Transverse colon (tissue), 4 donors: ENCODE data around the gene GAS2L2.

Experiments used
- EP300 ChIP-seq: sonication (generic); formaldehyde crosslinking; IDR thresholded peaks from one replicate; pipeline ENCODE4 v1.6.1; 2017; ENCODE audit warnings: antibody characterized with exemption, low read depth
- POLR2A ChIP-seq: fragments of 450-650 bp; IDR thresholded peaks from one replicate; pipeline ENCODE4 v1.6.1; 2016; ENCODE audit warnings: antibody characterized with exemption, mild to moderate bottlenecking, moderate library complexity
- POLR2AphosphoS5 ChIP-seq, 3 donors: sonication (generic); formaldehyde crosslinking; IDR thresholded peaks; one replicate each; pipeline ENCODE4 v1.6.1; 2016; ENCODE audit warnings: antibody characterized with exemption in 3 of 3
- TF ChIP-seq, protein P1 (sequence below), 5 experiments: fragments of 200-600 bp in 3 of 5; fragments of 450-650 bp in 2 of 5; sonication (generic) in 3 of 5; IDR thresholded peaks; 1 replicate in 2 of 5; 2 replicates in 3 of 5; pipeline ENCODE4 v1.5.1; 2016 to 2017; ENCODE audit warnings: antibody characterized with exemption in 5 of 5, inconsistent platforms in 3 of 5, mild to moderate bottlenecking in 2 of 5, moderate library complexity in 1 of 5

DNA sequence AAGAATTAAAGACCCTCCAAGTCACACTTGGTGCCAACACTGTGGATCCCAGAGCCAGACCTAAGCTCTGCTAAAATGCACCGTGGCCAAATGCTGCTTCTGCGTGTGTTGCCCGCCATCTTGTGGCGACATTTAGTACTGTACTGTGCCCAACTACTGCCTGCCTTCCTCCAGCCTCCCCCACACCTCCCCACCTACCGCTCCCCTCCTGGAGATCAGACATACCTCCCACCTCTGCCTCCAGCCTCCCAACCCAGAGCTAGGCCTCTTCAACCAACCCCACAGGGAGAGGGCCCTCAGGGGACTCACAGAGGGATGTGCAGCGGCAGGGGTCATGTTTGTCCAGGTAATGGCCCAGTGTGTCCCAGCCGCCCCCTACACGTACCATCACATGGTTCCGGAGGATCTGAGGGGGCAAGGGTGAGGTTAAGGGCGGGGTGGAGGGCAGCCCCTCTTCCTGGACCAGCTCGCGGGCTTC is 5.5 kb downstream of the GAS2L2 start:
- TF ChIP-seq POLR2AphosphoS5 (IDR thresholded peaks at IDR 0.05), result no peak
- TF ChIP-seq, protein P1, sequence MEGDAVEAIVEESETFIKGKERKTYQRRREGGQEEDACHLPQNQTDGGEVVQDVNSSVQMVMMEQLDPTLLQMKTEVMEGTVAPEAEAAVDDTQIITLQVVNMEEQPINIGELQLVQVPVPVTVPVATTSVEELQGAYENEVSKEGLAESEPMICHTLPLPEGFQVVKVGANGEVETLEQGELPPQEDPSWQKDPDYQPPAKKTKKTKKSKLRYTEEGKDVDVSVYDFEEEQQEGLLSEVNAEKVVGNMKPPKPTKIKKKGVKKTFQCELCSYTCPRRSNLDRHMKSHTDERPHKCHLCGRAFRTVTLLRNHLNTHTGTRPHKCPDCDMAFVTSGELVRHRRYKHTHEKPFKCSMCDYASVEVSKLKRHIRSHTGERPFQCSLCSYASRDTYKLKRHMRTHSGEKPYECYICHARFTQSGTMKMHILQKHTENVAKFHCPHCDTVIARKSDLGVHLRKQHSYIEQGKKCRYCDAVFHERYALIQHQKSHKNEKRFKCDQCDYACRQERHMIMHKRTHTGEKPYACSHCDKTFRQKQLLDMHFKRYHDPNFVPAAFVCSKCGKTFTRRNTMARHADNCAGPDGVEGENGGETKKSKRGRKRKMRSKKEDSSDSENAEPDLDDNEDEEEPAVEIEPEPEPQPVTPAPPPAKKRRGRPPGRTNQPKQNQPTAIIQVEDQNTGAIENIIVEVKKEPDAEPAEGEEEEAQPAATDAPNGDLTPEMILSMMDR (IDR thresholded peaks at IDR 0.05), result peak; percentile 89 to 94 (median 91)
- no peak for TF ChIP-seq POLR2A
- no peak for TF ChIP-seq EP300
